GM21576 (cell line): Measurements from ENCODE around the gene LMF1.
"Not testable (repeated sequence)": the region's sequence is repeated elsewhere in the genome, so short reads cannot be mapped to it uniquely, and the experiment has no call there.

ENCODE experiments used
- ATAC-seq: cut with Tn5 transposase; IDR thresholded peaks from one replicate; pipeline ENCODE4 v1.9.1; 2021; ENCODE audit warnings: mild to moderate bottlenecking, moderate library complexity; ENCODE audit not compliant: unreplicated experiment

Gene LMF1

GRCh38 chr16:973366-973765 lies 2.6 kb upstream of the LMF1 start:
- no peak for ATAC-seq

DNA sequence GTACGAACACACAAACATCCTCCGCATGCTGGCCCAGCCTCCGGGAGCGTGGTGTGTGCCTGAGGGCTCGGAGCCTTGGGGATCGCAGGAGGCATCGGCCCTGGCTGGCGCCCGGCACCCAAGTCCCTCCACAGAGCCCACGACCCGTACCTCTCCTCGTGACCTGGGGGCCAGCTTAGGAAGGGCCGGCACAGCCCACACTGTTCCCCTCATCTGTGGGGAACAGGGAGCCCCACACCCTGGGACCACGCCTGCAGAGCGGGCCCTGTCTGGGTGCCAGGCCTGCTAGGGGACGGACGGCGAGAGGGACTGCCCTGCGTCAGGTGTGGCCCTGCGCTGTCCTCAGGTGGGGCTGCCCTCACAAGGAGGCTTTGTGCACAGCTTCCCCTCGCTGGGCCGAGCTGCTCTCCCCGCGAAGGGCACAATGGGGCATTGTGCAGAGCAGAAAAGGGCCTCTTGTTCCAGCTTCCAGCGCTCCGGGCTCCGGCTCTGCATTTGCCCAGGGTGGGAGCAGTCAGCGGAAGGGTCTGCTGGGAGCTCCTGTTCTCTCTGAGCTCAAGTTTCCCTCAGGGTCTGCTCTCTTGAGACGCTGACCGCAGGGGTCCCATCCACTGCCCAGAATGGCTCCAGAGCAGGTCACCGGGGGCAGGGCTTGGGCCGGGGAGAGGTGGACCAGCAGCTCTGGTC lies 1.7 kb upstream of the LMF1 start:
- no peak for ATAC-seq

DNA sequence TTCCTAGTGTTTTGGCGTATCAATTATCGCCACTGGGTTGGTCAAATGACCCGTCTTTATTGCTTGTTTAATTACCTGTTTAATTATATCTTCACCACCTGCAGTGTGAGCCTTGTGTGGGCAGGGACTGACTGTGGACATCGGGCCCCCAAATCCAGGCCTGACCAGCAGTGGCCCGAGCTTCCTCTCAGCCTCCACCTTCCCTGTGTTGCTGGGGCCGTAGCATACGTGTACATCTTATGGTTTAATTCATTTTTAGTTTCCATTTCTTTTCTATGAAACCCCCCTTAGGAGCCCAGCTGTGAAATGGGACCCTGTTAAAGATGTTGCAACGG lies 1.2 kb upstream of the LMF1 start:
- no peak for ATAC-seq

GRCh38 chr16:971582-971905 lies 760 bp upstream of the LMF1 start:
- ATAC-seq: no peak

DNA sequence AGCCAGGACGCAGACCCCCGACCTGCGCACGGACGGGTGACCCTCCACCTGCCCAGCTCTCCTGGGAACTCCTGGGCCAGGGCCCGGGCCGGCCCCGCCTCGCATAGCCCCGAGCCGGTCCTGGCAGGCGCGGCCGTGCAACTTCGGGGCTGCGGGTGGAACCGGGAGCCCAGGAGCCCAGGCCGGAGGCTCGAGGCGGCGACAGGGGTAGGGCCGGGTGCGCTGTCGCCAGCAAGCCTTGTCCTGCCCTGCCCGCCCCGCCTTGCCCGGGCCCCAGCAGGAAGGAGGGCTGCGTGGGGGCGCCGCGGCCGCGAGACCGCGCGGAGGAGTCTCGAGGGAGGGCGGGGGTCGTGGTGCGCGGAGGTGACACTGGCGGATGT lies 408 bp downstream of the LMF1 start:
- ATAC-seq: peak; percentile 25

GRCh38 chr16:969508-970385 lies 1.0 kb downstream of the LMF1 start:
- no peak for ATAC-seq

- ATAC-seq: no peak
Measured at GRCh38 chr16:968620-969019, 2.2 kb downstream of the LMF1 start.

GRCh38 chr16:967546-968295 lies 3.1 kb downstream of the LMF1 start:
- no peak for ATAC-seq

DNA sequence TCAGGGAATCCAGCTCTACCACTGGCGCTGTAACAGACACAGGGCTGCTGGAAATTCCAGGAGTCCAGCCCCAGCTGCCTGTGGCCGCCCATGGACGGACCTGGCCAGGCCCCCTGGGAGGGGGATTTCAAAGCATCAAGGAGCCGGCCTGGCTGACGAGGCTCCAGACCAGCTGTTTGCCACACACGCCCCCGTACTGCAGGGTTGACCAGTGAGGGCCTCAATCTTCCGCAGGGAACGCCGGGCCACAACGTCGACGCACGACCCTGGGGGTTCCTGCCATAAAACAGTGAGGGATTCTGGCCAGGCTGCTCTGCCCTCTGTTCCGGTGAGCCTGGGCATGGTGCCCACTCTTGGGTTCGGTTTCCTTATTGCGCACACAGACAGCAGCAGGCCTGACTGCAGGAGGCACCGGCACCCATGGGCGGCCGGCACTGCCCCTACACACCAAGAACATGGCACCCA lies 3.7 kb downstream of the LMF1 start:
- ATAC-seq: no peak

DNA sequence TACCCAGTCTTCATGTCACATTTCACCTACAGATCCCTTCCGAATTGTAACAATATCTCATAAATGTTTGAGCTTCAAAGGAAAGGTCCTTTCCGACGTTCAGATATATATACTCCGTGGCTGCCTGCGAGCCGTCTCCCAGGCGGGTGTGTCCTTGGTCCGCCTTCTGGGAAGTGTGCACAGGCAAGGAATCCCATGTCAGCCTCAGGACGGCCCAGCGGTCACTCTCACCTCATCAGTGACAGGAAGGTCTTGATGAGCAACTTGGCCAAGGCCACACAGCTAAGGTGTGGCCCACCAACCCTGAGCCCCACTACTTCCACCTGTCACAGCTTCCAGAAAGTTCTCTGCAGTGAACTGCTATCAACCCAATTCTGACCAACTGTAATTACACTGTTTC lies 4.3 kb downstream of the LMF1 start:
- no peak for ATAC-seq

- ATAC-seq: no peak
Measured at GRCh38 chr16:966035-966434, 4.7 kb downstream of the LMF1 start.

DNA sequence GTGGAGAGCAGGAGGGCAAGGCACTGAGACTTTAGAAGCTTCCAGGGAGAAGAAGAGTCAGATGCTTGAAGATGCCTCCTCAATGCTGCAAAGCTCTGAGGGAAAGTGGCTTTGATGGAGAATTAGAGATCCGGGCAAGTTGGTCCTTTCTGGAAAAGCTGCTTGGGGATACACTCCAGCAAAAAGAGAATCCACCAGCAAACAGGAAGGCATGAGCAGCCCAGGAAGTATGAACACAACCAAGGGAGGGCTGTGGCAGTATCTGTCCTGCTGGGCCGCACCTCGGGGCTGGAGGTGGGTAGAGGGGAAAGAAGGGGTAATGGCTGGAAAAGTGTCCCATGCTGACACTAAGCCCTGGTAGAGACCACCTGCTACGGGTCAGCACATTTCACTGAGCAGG lies 5.3 kb downstream of the LMF1 start:
- ATAC-seq: no peak

- ATAC-seq: no peak
Measured at GRCh38 chr16:965036-965395, 5.8 kb downstream of the LMF1 start.

DNA sequence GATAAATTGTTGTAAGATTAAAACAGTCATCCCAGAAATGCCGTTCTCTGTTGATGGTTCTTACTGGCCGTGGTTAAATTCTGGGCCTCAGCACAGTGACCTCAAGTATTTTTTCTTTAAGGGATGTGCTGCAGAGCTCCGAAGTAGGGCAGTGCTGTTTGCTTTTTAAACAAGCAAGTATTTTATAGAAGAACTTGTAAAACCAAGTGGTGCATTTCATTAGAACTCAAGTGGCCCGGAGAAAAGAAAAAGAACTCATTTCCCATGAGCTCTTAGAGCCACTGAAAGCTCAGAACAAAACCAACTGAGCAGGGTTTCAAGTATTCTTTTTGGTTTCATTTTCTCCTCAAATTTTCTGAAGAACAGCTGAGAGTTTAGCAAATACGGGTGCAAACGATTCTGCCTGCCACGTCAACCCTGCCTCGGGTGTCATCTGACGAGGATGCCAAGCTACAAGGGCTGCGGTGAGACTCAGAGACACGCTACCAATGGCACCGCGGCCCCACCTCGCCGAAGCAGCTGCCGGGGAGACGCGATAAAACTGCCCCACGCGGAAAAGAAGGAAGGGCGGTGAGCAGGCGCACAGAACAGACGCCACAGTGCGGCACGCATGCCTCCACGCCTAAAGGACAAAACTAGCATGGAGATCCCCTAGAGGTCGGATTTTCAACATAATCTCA lies 6.3 kb downstream of the LMF1 start:
- no peak for ATAC-seq

DNA sequence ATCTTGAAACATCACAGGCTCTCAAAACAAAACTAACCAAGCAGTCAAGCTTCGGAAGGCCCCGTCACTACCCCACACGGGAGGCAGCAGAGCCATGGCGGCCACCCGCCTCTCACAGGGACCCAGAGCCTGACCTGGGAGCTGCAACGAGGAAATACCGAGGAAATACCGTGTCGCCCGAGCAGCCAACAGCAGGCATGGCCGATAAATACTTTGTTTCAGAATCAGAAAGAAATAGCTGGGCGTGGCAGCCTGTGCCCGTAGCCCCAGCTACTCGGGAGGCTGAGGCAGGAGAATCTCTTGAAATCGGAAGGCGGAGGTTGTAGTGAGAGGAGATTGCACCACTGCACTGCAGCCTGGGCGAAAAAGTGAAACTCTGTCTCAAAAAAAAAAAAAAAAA lies 6.9 kb downstream of the LMF1 start:
- ATAC-seq: no peak

GRCh38 chr16:962901-963814 lies 7.6 kb downstream of the LMF1 start:
- ATAC-seq: no peak

DNA sequence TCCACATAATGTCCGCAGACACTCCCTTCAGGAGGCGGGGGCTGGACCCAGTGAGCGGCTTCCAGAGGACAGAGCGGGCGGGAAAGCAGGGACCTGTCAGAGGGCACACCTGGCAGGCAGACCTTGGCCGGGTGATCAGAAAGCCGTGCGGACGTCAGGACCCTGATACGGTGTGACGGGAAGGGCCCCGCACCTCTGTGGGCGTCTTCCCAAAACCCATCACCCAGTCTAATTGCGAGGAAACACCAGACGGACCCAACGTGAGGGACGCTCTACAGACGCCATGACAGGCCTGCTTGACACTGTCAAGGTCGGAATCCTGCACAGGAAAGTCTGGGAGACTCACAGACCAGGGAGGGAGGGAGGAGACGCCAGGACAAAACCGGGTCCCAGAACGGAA lies 8.4 kb downstream of the LMF1 start:
- ATAC-seq: no peak

DNA sequence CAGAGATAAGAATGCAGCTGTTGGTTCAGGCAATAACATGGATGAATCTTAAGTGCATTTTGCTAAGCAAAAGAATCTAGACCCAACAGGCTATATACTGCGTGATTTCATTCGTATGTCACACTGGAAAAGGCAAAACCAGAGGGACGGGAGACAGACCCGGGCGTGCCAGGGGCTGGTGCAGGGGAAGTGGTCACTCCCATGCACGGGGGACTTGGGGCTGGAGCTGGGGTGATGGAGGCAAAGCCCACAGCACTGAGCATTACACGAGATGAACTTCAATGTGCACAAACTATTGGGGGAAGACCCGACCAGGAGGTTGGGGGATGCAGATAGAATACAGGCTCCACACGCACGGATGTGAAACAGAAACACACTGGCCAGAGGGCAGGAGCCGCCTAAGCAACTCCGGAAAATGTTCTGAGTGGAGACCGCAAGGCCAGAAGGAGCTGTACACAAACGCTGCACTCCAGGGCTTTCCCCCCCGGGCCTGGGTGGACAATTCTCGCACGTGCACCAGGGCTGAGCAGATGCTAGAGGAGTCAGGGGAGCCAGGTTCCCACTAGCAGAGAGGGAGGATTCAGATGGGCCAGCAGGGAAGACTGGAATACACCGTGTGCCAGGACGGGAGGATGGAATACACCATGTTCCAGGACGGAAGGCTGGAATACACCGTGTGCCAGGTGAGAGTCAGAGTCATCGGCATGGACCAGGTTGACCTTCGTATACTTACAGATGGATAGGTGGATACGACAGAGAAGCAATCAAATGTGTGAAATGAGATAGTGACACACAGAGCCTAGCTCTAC lies 11.3 kb downstream of the LMF1 start:
- no peak for ATAC-seq

- not testable (repeated sequence) for ATAC-seq
Measured at GRCh38 chr16:955766-956165, 15.0 kb downstream of the LMF1 start.

DNA sequence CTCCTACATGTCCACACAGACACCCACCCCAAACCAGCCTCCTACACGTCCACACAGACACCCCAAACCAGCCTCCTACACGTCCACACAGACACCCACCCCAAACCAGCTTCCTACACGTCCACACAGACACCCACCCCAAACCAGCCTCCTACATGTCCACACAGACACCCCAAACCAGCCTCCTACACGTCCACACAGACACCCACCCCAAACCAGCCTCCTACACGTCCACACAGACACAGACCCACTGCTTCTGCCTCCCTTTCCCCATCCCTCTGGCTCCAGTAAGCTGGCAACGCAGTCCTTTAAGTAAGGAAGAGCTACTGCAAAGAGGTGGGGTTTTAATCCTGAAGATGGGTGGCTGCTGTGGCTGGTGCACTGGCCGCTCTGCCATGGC lies 17.0 kb downstream of the LMF1 start:
- ATAC-seq: not testable (repeated sequence)
